NCI-H1417 treated with DMSO at 0.1 percent for 48 hours (cell line): Measurements from ENCODE around the gene LSM14A.
"Not testable (repeated sequence)": the region's sequence is repeated elsewhere in the genome, so short reads cannot be mapped to it uniquely, and the experiment has no call there.

ENCODE experiments used
- DNase-seq: peaks from one replicate; lab custom pipeline; 2025; lab: John Stamatoyannopoulos, UW

LSM14A gene

DNA sequence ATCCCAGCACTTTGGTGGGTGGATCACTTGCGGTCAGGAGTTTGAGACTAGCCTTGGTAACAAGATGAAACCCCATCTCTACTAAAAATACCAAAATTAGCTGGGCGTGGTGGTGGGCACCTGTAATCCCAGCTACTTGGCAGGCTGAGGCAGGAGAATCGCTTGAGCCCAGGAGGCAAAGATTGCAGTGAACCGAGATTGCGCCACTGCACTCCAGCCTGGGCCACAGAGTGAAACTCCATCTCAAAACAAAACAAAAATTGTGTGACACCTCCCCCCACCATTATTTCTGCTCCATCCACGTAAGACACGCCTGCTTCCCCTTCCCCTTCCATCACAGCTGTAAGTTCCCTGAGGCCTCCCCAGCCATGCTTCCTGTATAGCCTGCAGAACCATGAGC lies 13.3 kb upstream of the LSM14A start:
- DNase-seq: not testable (repeated sequence)

DNA sequence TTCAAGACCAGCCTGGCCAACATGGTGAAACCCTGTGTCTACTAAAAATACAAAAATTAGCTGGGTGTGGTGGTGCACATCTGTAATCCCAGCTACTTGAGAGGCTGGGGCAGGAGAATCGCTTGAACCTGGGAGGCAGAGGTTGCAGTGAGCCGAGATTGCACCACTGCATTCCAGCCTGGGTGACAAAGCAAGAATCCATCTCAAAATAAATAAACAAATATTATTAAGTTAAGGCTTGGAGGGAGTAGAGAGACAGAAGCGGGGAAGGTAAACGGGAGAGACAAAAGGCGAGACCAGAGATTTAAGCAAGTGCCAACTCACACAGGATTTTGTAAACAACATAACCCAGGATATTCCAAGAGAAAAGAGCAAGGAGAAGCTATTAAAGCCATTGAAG lies 12.8 kb upstream of the LSM14A start:
- DNase-seq: not testable (repeated sequence)

- not testable (repeated sequence) for DNase-seq
Observed at GRCh38 chr19:34161902-34162301, 10.4 kb upstream of the LSM14A start.

GRCh38 chr19:34165295-34165738 lies 7.0 kb upstream of the LSM14A start:
- DNase-seq: no peak

GRCh38 chr19:34169475-34170199 lies 2.7 kb upstream of the LSM14A start:
- DNase-seq: not testable (repeated sequence)

- DNase-seq: no peak
Observed at GRCh38 chr19:34171539-34171876, 796 bp upstream of the LSM14A start.

DNA sequence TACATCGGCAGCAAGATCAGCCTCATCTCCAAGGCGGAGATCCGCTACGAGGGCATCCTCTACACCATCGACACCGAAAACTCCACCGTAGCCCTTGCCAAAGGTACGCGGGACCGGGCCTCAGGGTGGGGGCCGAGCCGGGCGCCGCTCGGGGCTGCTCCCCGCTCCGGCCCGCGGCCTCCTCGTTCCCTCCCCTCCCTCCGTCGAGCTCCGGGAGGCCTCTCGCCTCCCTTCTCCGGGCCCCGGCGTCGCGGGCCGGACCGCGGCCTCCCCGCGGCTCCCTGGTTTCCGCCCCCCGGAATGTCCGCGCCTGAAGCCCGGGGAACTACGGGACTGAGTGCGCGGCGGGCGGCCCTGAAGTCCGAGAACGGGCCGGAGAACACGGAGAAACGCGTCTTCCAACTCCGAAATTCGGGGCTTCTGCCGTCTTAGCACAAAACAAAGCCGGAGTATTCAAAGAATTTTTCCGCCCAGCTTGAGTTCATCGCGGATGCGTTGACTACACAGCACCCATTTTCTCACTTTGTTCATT lies 423 bp downstream of the LSM14A start:
- DNase-seq: no peak

DNA sequence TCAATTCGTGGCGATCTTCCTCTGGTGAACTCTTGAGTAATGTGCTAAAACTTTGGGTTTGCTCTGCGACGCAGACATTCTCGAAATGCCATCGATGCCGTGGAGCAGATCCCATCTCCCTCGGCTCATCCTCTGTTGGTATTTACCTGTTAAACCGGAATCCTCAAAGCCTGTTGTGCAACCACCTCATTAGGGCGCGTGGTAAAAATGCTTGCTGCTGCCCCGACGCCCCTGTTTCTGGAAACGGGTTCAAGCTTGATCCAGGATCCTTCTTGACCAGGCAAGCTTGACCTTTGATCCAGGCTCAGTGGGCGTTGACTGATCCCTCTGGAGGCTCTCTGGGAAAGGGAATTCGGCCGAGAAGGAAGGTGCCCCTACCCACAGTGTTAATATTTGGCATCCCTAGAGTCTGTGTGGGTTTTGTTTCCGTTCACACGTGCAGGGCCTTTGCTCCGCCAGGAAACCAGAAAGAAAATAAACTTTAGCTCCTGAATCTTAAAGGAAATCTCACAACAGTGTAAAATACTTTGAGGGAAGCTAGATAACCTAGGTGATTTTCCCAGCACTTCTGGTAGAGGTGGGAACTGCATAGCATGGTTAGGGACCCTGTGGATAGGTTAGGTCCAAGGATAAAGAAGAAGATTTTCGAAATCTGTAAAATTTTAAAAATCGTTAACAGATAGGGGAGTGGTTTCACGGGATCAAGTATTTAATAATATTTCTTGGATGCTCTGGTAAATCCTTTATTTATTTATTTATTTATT lies 1.1 kb downstream of the LSM14A start:
- DNase-seq: no peak

GRCh38 chr19:34175173-34175572 lies 2.9 kb downstream of the LSM14A start:
- not testable (repeated sequence) for DNase-seq

DNA sequence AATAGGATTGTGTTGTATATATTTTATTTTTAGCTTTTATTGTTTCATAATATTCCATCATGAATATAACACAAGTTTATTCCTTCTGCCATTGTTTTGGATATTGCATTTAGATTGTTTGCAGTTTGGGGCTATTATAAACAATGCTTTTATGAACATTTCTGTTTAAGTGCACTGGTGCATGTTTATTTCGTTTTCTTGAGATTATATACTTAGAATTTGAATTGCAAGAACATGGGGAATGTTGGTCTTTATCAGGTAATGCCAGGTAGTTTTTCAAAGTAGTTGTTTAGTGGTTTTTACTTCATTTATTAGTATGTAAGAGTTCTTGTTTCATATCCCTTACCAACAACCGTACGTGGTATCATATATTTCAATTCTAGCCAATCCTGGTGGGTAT lies 4.3 kb downstream of the LSM14A start:
- DNase-seq: no peak

DNA sequence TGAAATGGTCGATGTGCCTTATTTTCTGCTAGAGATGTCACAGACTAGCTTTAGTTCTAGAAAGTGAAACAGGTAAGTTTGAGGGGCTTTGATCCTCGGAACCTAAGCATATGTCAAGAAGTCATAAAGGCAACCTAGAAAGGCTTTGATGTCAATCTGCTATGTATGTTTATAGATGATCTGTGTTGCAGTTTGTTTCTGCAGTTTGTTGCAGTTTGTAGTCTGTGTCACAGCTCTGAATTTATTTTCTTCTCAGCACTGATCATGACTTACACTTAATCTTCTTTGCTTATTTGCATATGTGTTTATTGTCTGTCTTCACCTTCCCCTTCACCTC lies 5.9 kb downstream of the LSM14A start:
- no peak for DNase-seq

GRCh38 chr19:34179066-34179465 lies 6.8 kb downstream of the LSM14A start:
- no peak for DNase-seq

GRCh38 chr19:34180273-34180672 lies 8.0 kb downstream of the LSM14A start:
- no peak for DNase-seq

- no peak for DNase-seq
Observed at GRCh38 chr19:34180709-34181108, 8.4 kb downstream of the LSM14A start.

DNA sequence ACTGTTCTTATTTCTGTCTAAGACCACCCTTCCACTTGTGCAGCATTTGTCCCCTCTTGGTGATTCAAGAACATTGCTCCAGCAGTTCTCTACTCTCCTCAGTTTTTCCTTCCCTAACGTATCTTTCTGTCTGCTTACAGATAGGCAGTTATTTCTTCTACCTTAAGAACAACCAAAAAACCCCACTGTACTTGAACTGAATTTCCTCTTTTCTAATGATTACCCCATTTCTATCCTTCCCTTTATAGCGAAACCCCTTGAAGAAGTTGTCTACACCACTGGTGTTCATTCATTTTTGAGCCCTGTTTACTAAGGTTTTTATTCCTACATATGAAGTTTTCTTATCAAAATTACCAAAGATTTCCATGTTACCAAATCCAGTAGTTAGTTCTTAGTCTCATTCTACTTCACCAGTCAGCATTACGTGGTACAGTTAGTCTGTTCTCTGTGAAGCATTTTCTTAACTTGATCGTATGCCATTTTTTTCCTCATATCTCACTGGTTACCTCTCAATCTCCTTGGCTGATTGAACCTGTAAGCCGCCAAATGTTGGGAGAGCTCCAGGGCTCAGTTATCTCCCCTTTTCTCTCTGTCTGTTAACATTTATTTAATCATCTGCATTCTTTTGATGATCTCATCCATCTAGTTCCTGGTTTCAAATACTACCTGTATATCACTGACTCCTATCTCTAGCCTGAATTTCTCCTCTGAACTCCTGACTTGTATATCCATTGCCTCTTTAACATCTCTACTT lies 9.0 kb downstream of the LSM14A start:
- DNase-seq: no peak

DNA sequence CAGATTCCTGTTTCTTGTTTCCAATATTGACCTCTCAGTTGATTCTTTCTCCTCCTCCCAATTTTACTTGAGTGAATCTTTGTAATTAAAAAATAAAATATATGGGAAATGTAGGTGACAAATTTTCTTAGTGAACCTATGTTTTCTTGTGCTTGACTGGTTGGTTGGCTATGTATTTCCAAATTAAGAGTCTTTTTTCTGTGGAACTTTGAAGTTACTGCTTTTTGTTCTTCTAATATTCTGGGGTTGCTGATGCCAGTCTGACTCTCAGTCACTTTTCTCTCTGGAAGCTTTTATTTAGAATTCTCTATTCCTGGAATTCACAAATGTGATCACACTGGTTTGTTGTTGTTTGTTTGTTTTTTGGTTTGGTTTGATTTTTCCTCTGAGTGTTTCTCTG lies 9.8 kb downstream of the LSM14A start:
- no peak for DNase-seq

DNA sequence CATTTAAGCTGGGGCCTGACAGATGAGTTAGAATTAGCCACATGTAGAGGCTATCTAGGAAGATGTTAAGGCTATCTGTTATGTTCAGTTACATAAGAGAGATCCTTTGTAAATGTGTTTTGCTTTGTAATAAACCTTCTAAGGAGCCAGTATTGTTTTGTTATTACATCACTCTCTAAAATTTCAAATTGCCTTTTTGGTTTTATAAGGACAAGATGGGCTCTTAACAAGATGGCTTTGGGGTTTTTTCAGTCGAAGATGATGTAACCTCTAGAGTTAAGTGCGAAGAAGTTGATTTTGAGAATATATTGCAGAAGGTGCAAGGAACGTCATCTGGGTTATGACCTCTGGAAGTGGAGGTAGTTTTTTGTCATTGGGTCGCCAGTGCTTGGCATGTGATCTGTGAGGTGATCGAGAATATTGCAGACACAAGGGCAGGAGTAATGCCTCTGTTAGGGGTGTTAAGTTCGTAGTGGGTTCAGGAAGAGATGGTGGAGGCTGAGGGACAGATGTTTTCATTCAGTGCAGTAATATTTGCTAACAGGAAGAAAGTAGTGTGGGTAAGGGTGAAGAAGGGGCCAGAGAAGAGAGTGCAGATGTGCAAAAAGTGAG lies 12.7 kb downstream of the LSM14A start:
- DNase-seq: no peak

GRCh38 chr19:34186205-34186604 lies 13.9 kb downstream of the LSM14A start:
- DNase-seq: no peak

DNA sequence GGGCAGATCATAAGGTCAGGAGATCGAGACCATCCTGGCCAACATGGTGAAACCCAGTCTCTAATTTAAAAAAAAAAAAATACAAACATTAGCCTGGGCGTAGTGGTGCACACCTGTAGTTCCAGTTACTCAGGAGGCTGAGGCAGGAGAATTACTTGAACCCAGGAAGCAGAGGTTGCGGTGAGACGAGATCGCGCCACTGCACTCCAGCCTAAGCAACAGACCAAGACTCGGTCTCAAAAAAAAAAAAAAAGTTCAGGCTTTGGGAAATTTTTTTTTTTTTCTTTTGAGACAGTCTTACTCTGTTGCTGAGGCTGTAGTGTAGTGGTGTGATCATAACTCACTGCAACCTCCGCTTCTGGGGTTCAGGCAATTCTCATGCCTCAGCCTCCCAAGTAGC lies 14.7 kb downstream of the LSM14A start:
- DNase-seq: no peak

DNA sequence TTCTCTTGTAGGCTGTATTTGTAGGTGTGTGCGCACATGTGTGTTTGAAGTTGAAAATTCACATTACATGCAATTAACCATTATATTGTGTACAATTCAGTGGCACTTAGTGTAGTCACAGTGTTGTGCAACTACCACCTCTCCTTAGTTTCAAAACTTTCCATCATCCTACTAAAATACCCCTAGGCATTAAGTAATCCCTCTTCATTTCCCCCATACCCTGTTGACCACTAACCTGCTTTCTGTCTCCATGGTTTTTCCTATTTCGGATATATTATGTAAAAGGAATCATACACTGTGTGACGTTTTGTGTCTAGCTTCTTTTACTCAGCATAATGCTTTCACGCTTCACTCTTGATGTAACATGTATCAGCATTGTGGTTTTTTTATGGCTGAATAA lies 16.1 kb downstream of the LSM14A start:
- DNase-seq: no peak

GRCh38 chr19:34189199-34189916 lies 17.1 kb downstream of the LSM14A start:
- no peak for DNase-seq
